ENCODE measurements around the gene UBTFL1. TPM values are rescaled to one million over a fixed set of nuclear protein-coding genes. Genes with fewer than 3 reads are reported as not detected.

The UBTFL1 gene
- total and polyA plus RNA-seq, 4 donors: not detected

- Histone ChIP-seq H3K4me1 (ENCODE audit: control insufficient read depth in 5 of 5, insufficient read depth in 5 of 5, low read length in 5 of 5) (peaks cover 0 to 13% (median 2%) of the 10 kb centered on the region in 5 donors), H3K9ac (ENCODE audit: insufficient read depth in 1 of 2, low read length in 2 of 2) (peak overlapping the region; percentile 41 to 85), H3K27me3 (ENCODE audit: control insufficient read depth in 3 of 3, insufficient read depth in 3 of 3, low read length in 2 of 3) (no peaks in the 10 kb centered on the region), H3K4me3 (no peak overlapping the region), H3K27ac (ENCODE audit: low read depth in 1 of 2, low read length in 1 of 2) (no peak overlapping the region), H3K36me3 (ENCODE audit: control insufficient read depth in 4 of 4, insufficient read depth in 4 of 4, low read length in 4 of 4) (peaks cover 0 to 7% (median 3%) of the 10 kb centered on the region in 4 donors), H3K9me3 (ENCODE audit: control insufficient read depth in 4 of 4, insufficient read depth in 3 of 4, low read length in 3 of 4) (no peaks in the 10 kb centered on the region)
- DNase-seq (no peak), ATAC-seq (ENCODE audit: insufficient read depth, low FRiP score) (no peak)
- no peak for TF ChIP-seq CTCF (IDR thresholded peaks at IDR 0.05; ENCODE audit: control extremely low read depth, extremely low read depth)
- 4 to 6% methylated on average over 5 of the region's 5 CpGs for WGBS, 2 donors
Observed at GRCh38 chr11:90135016-90135415, 49.3 kb downstream of the UBTFL1 start.

Small RNAs within 50 kb of the gene (small RNA-seq; reads per million reads assigned to genes)
- gene AP000827.1 (ENCODE audit: low replicate concordance) (not detected), gene RF00275 (ENCODE audit: low replicate concordance) (not detected)

Other genes starting within 250 kb of the UBTFL1 start
- gene TRIM64B, start 207.5 kb upstream of the UBTFL1 start, total RNA-seq: under 1 TPM in 1 of 2 donors, not detected in 1; 0.11 TPM
- gene TRIM64B, start 207.5 kb upstream of the UBTFL1 start, polyA plus RNA-seq: not detected
- not detected for gene TRIM49D1, start 163.7 kb upstream of the UBTFL1 start, total RNA-seq
- gene TRIM49D1, start 163.7 kb upstream of the UBTFL1 start, polyA plus RNA-seq: not detected
- gene TRIM49D2, start 161.9 kb upstream of the UBTFL1 start, total RNA-seq: not detected
- gene TRIM49D2, start 161.9 kb upstream of the UBTFL1 start, polyA plus RNA-seq: not detected
- not detected for gene TRIM64, start 119.9 kb upstream of the UBTFL1 start, total RNA-seq
- not detected for gene TRIM64, start 119.9 kb upstream of the UBTFL1 start, polyA plus RNA-seq
- gene TRIM49C, start 54.8 kb upstream of the UBTFL1 start, total RNA-seq: not detected
- not detected for gene TRIM49C, start 54.8 kb upstream of the UBTFL1 start, polyA plus RNA-seq
- gene NAALAD2, start 48.7 kb downstream of the UBTFL1 start, total RNA-seq: 10 to 100 TPM in 1 of 2 donors, under 1 TPM in 1; 0.86 to 32.0 TPM
- under 1 TPM; 0.14 to 0.49 TPM for gene NAALAD2, start 48.7 kb downstream of the UBTFL1 start, polyA plus RNA-seq
- 10 to 100 TPM; 23.3 to 80.4 TPM for gene CHORDC1, start 137.1 kb downstream of the UBTFL1 start, total RNA-seq
- 10 to 100 TPM; 20.4 to 22.0 TPM for gene CHORDC1, start 137.1 kb downstream of the UBTFL1 start, polyA plus RNA-seq

All from lung (tissue), 13 donors.